GM13976 (cell line): ENCODE measurements around the gene RBP4.

Experiments used
- DNase-seq: peaks from one replicate; pipeline ENCODE4 v3.0.0; 2012; ENCODE audit warnings: low spot score
- CTCF ChIP-seq: IDR thresholded peaks from 2 replicates; pipeline ENCODE4 v1.5.1; 2012; ENCODE audit warnings: borderline replicate concordance, mild to moderate bottlenecking; ENCODE audit not compliant: insufficient read depth; ENCODE audit errors: extremely low read depth, missing control alignments, control extremely low read depth
- in situ Hi-C: fragments of 300-500 bp; cut with MboI; formaldehyde crosslinking; loops from one replicate; pipeline ENCODE4 v1.12.0; 2022; ENCODE audit warnings: low sequenced_read_pairs, mixed read lengths, inconsistent platforms; ENCODE audit not compliant: unreplicated experiment

Gene RBP4

GRCh38 chr10:93597075-93597599 lies 3.9 kb downstream of the RBP4 start:
- no peak for DNase-seq
- in situ Hi-C loops, result no loop called here
- TF ChIP-seq CTCF, result no peak

- no peak for DNase-seq
- TF ChIP-seq CTCF, result no peak
- in situ Hi-C loops, result no loop called here
Measured at GRCh38 chr10:93596539-93596938, 4.5 kb downstream of the RBP4 start.

- TF ChIP-seq CTCF, result no peak
- in situ Hi-C loops, result no loop called here
- DNase-seq, result no peak
Measured at GRCh38 chr10:93595378-93596161, 5.5 kb downstream of the RBP4 start.

GRCh38 chr10:93594518-93594917 lies 6.5 kb downstream of the RBP4 start:
- in situ Hi-C loops, result no loop called here
- DNase-seq, result no peak
- TF ChIP-seq CTCF, result no peak

GRCh38 chr10:93593749-93594148 lies 7.3 kb downstream of the RBP4 start:
- TF ChIP-seq CTCF, result no peak
- in situ Hi-C loops, result no loop called here
- no peak for DNase-seq

- DNase-seq, result no peak
- no peak for TF ChIP-seq CTCF
- in situ Hi-C loops, result no loop called here
Measured at GRCh38 chr10:93593254-93593653, 7.8 kb downstream of the RBP4 start.
